Gastrocnemius medialis (tissue), 4 donors: ENCODE measurements around the gene SHCBP1L. TPM values are rescaled to one million over a fixed set of nuclear protein-coding genes. Genes with fewer than 3 reads are reported as not detected.

ENCODE experiments used
- ATAC-seq, 2 donors: fragments of 150-250 bp; one replicate each; pipeline ENCODE4 v1.9.1; 2016
- DNase-seq, 2 donors: peaks; one replicate each; pipeline ENCODE4 v3.0.0-alpha.2; 2019
- H3K27ac ChIP-seq, 4 donors: fragments of 200-600 bp; sonication (generic); 1 replicate in 1 of 4; 2 replicates in 3 of 4; pipeline ENCODE4 v1.5.1; 2016 to 2018; ENCODE audit warnings: mild to moderate bottlenecking in 2 of 4, moderate library complexity in 1 of 4
- H3K27me3 ChIP-seq, 3 donors: fragments of 200-600 bp; sonication (generic) in 2 of 3; 1 replicate in 1 of 3; 2 replicates in 2 of 3; pipeline versions ENCODE4 v1.5.1 to v1.6.0; 2016 to 2019; ENCODE audit warnings: mild to moderate bottlenecking in 1 of 3, moderate library complexity in 1 of 3
- H3K36me3 ChIP-seq, 2 donors: fragments of 200-600 bp; sonication (generic) in 1 of 2; one replicate each; pipeline ENCODE4 v1.5.1; 2017 to 2018
- H3K4me1 ChIP-seq, 2 donors: fragments of 200-600 bp; sonication (generic) in 1 of 2; one replicate each; pipeline ENCODE4 v1.5.1; 2016 to 2017; ENCODE audit warnings: mild to moderate bottlenecking in 2 of 2
- H3K4me3 ChIP-seq, 4 donors: fragments of 200-600 bp; sonication (generic) in 3 of 4; 1 replicate in 1 of 4; 2 replicates in 3 of 4; pipeline ENCODE4 v1.5.1; 2016 to 2019; ENCODE audit warnings: mild to moderate bottlenecking in 2 of 4
- H3K9me3 ChIP-seq, 3 donors: fragments of 200-600 bp; sonication (generic) in 2 of 3; 1 replicate in 1 of 3; 2 replicates in 2 of 3; pipeline ENCODE4 v1.5.1; 2016 to 2019
- CTCF ChIP-seq, 5 experiments: fragments of 450-650 bp in 3 of 5; fragments of 200-600 bp in 2 of 5; sonication (generic) in 2 of 5; IDR thresholded peaks in 4 of 5; conservative IDR thresholded peaks in 1 of 5; 1 replicate in 4 of 5; 2 replicates in 1 of 5; pipeline ENCODE4 v1.5.1; 2016 to 2019; ENCODE audit warnings: antibody characterized with exemption in 5 of 5, mild to moderate bottlenecking in 3 of 5, moderate library complexity in 3 of 5
- POLR2A ChIP-seq, 2 donors: fragments of 450-650 bp; IDR thresholded peaks; one replicate each; pipeline ENCODE4 v1.6.1; 2017; ENCODE audit warnings: antibody characterized with exemption in 2 of 2, mild to moderate bottlenecking in 2 of 2, moderate library complexity in 2 of 2
- in situ Hi-C, 4 donors: fragments of 200-750 bp; cut with MboI; loops; one replicate each; pipeline versions ENCODE4 v1.15.0 to v1.8.0; 2017; ENCODE audit warnings: low sequenced_read_pairs in 4 of 4
- intact Hi-C: fragments of 100-400 bp; cut with DNase I; formaldehyde crosslinking; loops from one replicate; pipeline ENCODE4 v1.15.1; 2023; ENCODE audit warnings: low total_unique reads
- total RNA-seq, 4 donors: library from RNA; depleted of rRNA; stranded (reverse); fragments of >200 nt; gene quantifications; one replicate each; pipeline versions ENCODE4 v1.1.0 to v1.2.3, GENCODE V29; 2016

SHCBP1L gene
- total RNA-seq, 4 donors from 2014 or later: not detected

- TF ChIP-seq CTCF (IDR thresholded peaks at IDR 0.05 in 4 of 5, conservative IDR thresholded peaks at IDR 0.05 in 1 of 5): no peak
- Histone ChIP-seq H3K4me3 (no peak overlapping the region), H3K9me3 (no peaks in the 10 kb centered on the region), H3K4me1 (no peaks in the 10 kb centered on the region), H3K27ac (no peak overlapping the region), H3K27me3 (no peaks in the 10 kb centered on the region), H3K36me3 (peaks cover 14 to 100% of the 10 kb centered on the region in 2 donors)
- DNase-seq (no peak), ATAC-seq (no peak)
- in situ Hi-C loops: loop anchor here in 1 of 4 donors (25.0 kb wide), 1 partner anchor 680 kb away; no protein-coding TSS in a partner anchor
- intact Hi-C loops: no loop called here
These were observed 95.8 kb downstream of the SHCBP1L start for GRCh38 chr1:182857212-182857611.

DNA sequence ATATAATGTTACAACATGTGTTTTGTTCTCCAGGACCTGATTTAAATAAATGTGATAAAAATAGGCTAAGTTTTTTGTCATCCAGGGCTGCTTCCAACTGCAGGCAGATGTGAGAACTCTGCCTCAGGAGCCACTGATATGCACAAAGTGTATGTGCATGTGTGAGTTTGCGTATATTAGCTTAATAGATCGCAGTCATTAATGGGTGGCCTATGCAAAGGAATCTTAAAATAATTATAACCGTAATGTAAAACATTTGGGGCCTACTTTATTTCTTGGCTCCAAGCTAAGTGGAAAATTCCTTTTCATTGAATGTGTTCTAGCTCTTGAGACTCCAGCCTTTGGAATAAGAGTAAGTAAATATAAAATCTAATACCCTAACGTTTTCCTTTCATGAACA, 97.1 kb downstream of the SHCBP1L start:
- peaks cover 14 to 97% of the 10 kb centered on the region in 2 donors for H3K36me3 ChIP-seq
- ATAC-seq (no peak), DNase-seq (no peak)
- H3K4me1 ChIP-seq: no peaks in the 10 kb centered on the region
- no peak overlapping the region for H3K4me3 ChIP-seq
- in situ Hi-C loops: loop anchor here in 1 of 4 donors (25.0 kb wide), 1 partner anchor 681 kb away; no protein-coding TSS in a partner anchor
- no peaks in the 10 kb centered on the region for H3K9me3 ChIP-seq
- intact Hi-C loops: no loop called here
- no peak overlapping the region for H3K27ac ChIP-seq
- no peaks in the 10 kb centered on the region for H3K27me3 ChIP-seq
- TF ChIP-seq CTCF (IDR thresholded peaks at IDR 0.05 in 4 of 5, conservative IDR thresholded peaks at IDR 0.05 in 1 of 5) (no peak), POLR2A (IDR thresholded peaks at IDR 0.05) (no peak)

GRCh38 chr1:182851825-182852224, 101.1 kb downstream of the SHCBP1L start:
- in situ Hi-C loops: loop anchor here in 1 of 4 donors (25.0 kb wide), 1 partner anchor 685 kb away; no protein-coding TSS in a partner anchor
- Histone ChIP-seq H3K36me3 (peaks cover 9 to 88% of the 10 kb centered on the region in 2 donors), H3K9me3 (no peaks in the 10 kb centered on the region), H3K4me3 (no peak overlapping the region), H3K27ac (no peak overlapping the region), H3K4me1 (no peaks in the 10 kb centered on the region), H3K27me3 (no peaks in the 10 kb centered on the region)
- ATAC-seq (no peak), DNase-seq (no peak)
- intact Hi-C loops: no loop called here
- TF ChIP-seq POLR2A (IDR thresholded peaks at IDR 0.05) (no peak), CTCF (IDR thresholded peaks at IDR 0.05 in 4 of 5, conservative IDR thresholded peaks at IDR 0.05 in 1 of 5) (no peak)

DNA sequence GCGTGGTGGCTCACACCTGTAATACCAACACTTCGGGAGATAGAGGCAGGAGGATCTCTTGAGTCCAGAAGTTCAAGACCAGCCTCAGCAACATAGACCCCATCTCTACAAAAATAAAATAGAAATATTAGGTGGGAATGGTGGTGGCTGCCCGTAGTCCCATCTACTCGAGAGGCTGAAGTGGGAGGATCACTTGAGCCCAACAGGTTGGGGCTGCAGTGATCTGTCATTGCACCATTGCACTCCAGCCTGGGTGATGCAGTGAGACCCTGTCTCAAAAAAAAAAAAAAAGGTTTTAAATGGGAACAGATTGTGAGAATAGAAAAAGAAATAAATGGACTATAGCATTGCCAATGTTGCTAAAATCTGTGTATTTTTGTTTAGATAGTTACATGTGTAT, 102.6 kb downstream of the SHCBP1L start:
- intact Hi-C loops: no loop called here
- in situ Hi-C loops: loop anchor here in 1 of 4 donors (25.0 kb wide), 1 partner anchor 687 kb away; no protein-coding TSS in a partner anchor
- H3K9me3 ChIP-seq: no peaks in the 10 kb centered on the region

More for the DNA sequence above, 102.6 kb downstream of the SHCBP1L start:
- Histone ChIP-seq H3K4me1 (no peaks in the 10 kb centered on the region), H3K4me3 (no peak overlapping the region), H3K36me3 (peaks cover 9 to 85% of the 10 kb centered on the region in 2 donors), H3K27me3 (no peaks in the 10 kb centered on the region), H3K27ac (no peak overlapping the region)
- no peak for DNase-seq
- no peak for TF ChIP-seq POLR2A (IDR thresholded peaks at IDR 0.05)
- no peak for TF ChIP-seq CTCF (IDR thresholded peaks at IDR 0.05 in 4 of 5, conservative IDR thresholded peaks at IDR 0.05 in 1 of 5)
- ATAC-seq: no peak

Other genes starting within 250 kb of the SHCBP1L start
- gene NPL, start 163.4 kb downstream of the SHCBP1L start, total RNA-seq: 1 to 10 TPM; 2.7 to 6.5 (median 4.3) TPM
- 10 to 100 TPM; 37.7 to 58.8 (median 48.4) TPM for gene DHX9, start 113.8 kb downstream of the SHCBP1L start, total RNA-seq
- gene LAMC1, start 70.3 kb upstream of the SHCBP1L start, total RNA-seq: 100 to 1,000 TPM in 3 of 4 donors, 10 to 100 TPM in 1; 96.1 to 161 (median 135) TPM
- gene LAMC2, start 233.1 kb upstream of the SHCBP1L start, total RNA-seq: 1 to 10 TPM in 3 of 4 donors, under 1 TPM in 1; 0.78 to 1.8 (median 1.4) TPM